Measurements from ENCODE around the gene UBA7. TPM values are rescaled to one million over a fixed set of nuclear protein-coding genes. Genes with fewer than 3 reads are reported as not detected.

The UBA7 gene
- total and polyA plus RNA-seq, 2 of the 8 experiments (the other 6 are each of a cell fraction or from before 2014, with no cell fraction given), result 0.34 to 0.65 TPM

DNA sequence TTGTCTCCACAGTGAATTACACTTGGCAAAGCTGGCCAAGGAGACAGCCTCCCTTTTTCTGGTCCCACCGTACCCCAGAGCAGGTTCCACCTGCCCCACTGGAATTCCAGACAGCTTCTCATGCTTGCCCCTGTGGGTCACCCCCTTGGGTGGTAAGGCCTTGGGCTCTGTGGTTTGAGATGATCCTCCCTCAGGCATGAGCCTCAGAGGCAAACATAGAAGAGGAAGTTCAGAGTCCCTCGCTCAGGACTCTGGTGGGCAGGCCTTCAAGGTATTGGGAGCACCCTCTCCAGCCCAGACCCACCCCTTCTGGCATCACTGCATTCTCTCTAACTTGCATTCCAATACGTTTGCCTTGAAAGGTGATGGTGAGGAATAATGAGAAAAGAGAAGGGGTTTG lies 17.6 kb upstream of the UBA7 start:
- Histone ChIP-seq H3K23me2 (ENCODE audit: low read depth, low read length) (no peaks in the 10 kb centered on the region), H3K23ac (ENCODE audit: insufficient read length) (no peak overlapping the region), H4K20me1 (replicated peaks in 1 of 2; ENCODE audit: control insufficient read depth in 1 of 2, insufficient read depth in 2 of 2, low read length in 2 of 2) (peaks cover 2 to 3% of the 10 kb centered on the region in 2 experiments), H3K27ac (ENCODE audit: low read depth, low read length) (no peak overlapping the region), H3K14ac (ENCODE audit: insufficient read length) (no peak overlapping the region), H2AK5ac (ENCODE audit: low read depth, low read length) (no peak overlapping the region), H3K79me1 (ENCODE audit: low read depth, low read length) (no peaks in the 10 kb centered on the region), H4K5ac (ENCODE audit: insufficient read length, low read depth, low read length) (no peak overlapping the region), H4K8ac (ENCODE audit: extremely low read depth, insufficient read depth, low read length) (no peak overlapping the region), H2BK5ac (ENCODE audit: low read depth, low read length) (no peak overlapping the region), H3K79me2 (ENCODE audit: control insufficient read depth in 1 of 2, insufficient read depth in 2 of 2, low read length in 2 of 2) (no peaks in the 10 kb centered on the region), H3K4me1 (replicated peaks in 1 of 4; ENCODE audit: control insufficient read depth in 3 of 4, insufficient read depth in 4 of 4, low read length in 3 of 4) (no peaks in the 10 kb centered on the region), H2AFZ (ENCODE audit: low read length) (no peak overlapping the region), H3K9me3 (ENCODE audit: insufficient read depth in 2 of 2, low read depth in 1 of 2, low read length in 1 of 2) (no peaks in the 10 kb centered on the region), H3K4me3 (ENCODE audit: extremely low read depth in 1 of 4, insufficient read depth in 2 of 4, low read depth in 3 of 4, low read length in 4 of 4) (no peak overlapping the region), H2BK120ac (replicated peaks; ENCODE audit: low read depth, low read length) (no peak overlapping the region), H3K4me2 (ENCODE audit: insufficient read depth in 1 of 2, low read depth in 2 of 2, low read length in 2 of 2) (no peak overlapping the region), H2BK12ac (ENCODE audit: low read depth, low read length) (no peak overlapping the region), H3K9ac (replicated peaks in 1 of 4; ENCODE audit: extremely low read depth in 1 of 4, low read depth in 3 of 4, low read length in 3 of 4) (no peak overlapping the region), H3K27me3 (replicated peaks in 1 of 4; ENCODE audit: control insufficient read depth in 3 of 4, extremely low read depth in 1 of 4, insufficient read depth in 3 of 4, low read length in 3 of 4) (no peaks in the 10 kb centered on the region), H3K36me3 (ENCODE audit: control insufficient read depth in 2 of 4, insufficient read depth in 4 of 4, low read length in 3 of 4) (peaks cover 10 to 32% (median 25%) of the 10 kb centered on the region in 4 experiments; a peak in 6 of 8 replicates), H2BK15ac (ENCODE audit: low read length) (no peak overlapping the region), H3K18ac (ENCODE audit: extremely low read depth, low read length) (no peak overlapping the region), H3K56ac (replicated peaks; ENCODE audit: insufficient read length, low read depth, low read length) (no peak overlapping the region), H2BK20ac (ENCODE audit: low read length) (no peak overlapping the region), H3K4ac (replicated peaks; ENCODE audit: insufficient read length, low read depth, low read length) (no peak overlapping the region), H4K91ac (replicated peaks; ENCODE audit: insufficient read length, low read length) (no peak overlapping the region)
- TF ChIP-seq CBX5 (IDR thresholded peaks at IDR 0.05; ENCODE audit: low read depth, low read length), result no peak
- WGBS, 2 experiments (ENCODE audit: extremely low coverage in 1 of 2, insufficient coverage in 1 of 2, insufficient read length in 1 of 2, insufficient replicate concordance in 2 of 2, low coverage in 1 of 2, low lambda C conversion rate in 2 of 2, missing lambda C conversion rate in 1 of 2), result 78% methylated on average over 3 of the region's 3 CpGs; no CpG with 5 or more reads in 1 of the 2 experiments
- POLR2A ChIA-PET (ENCODE audit: partially characterized antibody), result interaction anchor here (1.3 kb wide), 1 partner anchor 28 kb away, joined by 3 read pairs; the partner anchor contains the start of gene INKA1
- no peak for FAIRE-seq
- DNase-seq (ENCODE audit: low read depth in 1 of 2, low spot score in 2 of 2), result no peak
- CTCF ChIA-PET (ENCODE audit: partially characterized antibody), result interaction anchor here (0.9 to 15.2 kb wide), 5 partner anchors 8 to 74 kb away, joined by 4 to 306 read pairs (median 10); partner anchors contain the start of gene MST1R
